GM08714 (cell line): ENCODE measurements around the gene NHLRC2.

Experiments
- H3K4me3 ChIP-seq: fragments of 200-500 bp; sonication (Bioruptor generic); 2 replicates; pipeline ENCODE4 v1.5.1; 2014; ENCODE audit warnings: mild to moderate bottlenecking, low read length, inconsistent platforms
- ZNF274 ChIP-seq: IDR thresholded peaks from 2 replicates; pipeline ENCODE4 v1.6.1; 2012; ENCODE audit warnings: mild to moderate bottlenecking, low read depth, low read length

The NHLRC2 gene

GRCh38 chr10:113912582-113912981 is 58.1 kb downstream of the NHLRC2 start:
- no peak for TF ChIP-seq ZNF274
- H3K4me3 ChIP-seq: no peak overlapping the region

GRCh38 chr10:113914956-113915355 is 60.5 kb downstream of the NHLRC2 start:
- no peak for TF ChIP-seq ZNF274
- H3K4me3 ChIP-seq: no peak overlapping the region

DNA sequence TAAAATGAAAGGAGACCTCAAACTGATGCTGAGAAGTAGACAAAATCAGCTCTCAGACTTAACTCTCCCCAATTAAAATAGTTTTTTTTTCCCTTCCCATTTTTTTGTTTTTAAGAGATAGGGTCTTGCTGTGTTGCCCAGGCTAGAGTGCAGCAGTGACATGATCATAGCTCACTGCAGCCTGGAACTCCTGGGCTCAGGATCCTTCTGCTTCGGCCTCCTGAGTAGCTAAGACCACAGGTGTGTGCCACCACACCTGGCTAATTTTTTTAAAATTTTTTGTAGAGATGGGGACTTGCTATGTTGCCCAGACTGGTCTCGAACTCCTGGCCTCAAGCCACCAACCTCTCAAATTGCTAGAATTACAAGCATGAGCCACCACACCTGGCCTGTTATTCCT is 61.1 kb downstream of the NHLRC2 start:
- no peak for TF ChIP-seq ZNF274

DNA sequence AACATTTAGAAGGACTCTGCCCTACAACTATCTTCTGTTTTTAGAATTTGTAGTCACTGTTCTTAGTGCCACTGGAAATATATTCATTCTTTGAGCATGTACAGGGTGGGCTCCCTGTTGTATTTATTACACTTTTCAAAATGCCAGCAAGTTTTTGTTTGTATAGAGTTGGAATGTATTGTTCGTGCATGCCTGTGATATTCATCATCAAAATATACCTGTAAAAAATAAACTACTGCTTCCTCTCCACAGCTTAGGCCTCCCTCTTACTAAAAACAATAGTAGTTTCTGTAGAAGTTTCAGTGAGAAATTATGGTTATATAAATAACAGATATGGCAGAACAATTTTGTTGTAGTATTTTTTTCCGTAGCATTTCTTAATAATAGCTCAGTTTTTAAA is 61.6 kb downstream of the NHLRC2 start:
- TF ChIP-seq ZNF274: no peak
- H3K4me3 ChIP-seq: no peak overlapping the region

More for the DNA sequence above, 61.1 kb downstream of the NHLRC2 start:
- no peak overlapping the region for H3K4me3 ChIP-seq

DNA sequence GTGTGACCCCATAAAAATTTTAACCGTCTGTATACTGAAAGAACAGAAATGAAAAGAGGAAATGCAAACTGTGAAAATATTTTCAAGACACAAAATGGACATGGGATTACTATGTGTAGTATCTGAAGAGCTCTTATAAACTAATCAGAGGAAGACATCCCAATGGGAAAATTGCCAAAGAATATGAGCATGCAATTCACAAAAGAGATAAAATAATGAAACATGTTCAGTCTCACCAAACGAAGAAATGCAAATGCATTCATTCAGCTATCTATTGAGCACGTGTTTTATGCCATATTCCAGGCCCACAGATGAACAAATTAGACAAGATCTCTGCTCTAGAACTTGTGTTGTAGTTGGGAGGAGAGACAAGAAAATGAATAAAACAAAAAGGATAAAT is 63.2 kb downstream of the NHLRC2 start:
- H3K4me3 ChIP-seq: no peak overlapping the region
- TF ChIP-seq ZNF274: no peak

GRCh38 chr10:113920114-113920513 is 65.7 kb downstream of the NHLRC2 start:
- H3K4me3 ChIP-seq: no peak overlapping the region
- no peak for TF ChIP-seq ZNF274

GRCh38 chr10:113920875-113921274 is 66.4 kb downstream of the NHLRC2 start:
- no peak overlapping the region for H3K4me3 ChIP-seq
- TF ChIP-seq ZNF274: no peak

DNA sequence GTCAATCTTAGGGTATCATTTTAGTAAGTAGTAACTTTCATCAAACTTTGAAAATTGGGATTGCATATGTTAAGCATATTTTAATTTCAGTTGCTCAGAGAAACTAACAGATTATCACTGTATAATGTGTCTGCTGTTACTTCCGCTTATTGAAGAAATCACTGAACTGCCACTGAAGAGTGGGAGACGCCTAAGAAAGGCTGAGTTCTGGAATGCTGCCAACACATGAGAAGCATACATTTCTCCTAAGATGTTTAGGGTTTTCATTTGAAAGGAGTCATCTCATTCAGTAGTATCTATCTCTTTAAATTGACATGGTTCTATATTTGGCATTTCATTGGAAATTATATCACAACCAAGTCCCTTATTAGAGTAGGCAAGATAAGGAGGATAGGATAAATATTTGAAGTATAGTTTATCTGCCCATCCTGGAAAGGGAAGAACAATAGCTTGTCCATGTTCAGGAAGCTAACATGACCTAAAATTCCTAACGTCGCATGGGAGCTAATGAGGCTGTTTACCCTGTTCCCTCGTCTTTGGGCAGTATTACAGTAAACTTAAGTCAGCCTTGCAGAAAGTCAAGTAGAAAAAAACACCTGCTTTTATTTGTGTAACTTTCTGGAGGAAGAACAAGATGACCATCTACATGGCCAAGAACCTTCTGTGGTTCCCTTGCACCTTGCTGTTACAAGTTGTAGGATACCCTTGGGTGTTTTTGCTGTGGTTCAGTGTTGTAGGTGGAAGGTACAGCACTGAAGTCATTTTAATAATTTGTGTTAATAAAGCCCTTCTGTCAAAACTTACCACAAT is 67.3 kb downstream of the NHLRC2 start:
- no peak overlapping the region for H3K4me3 ChIP-seq
- TF ChIP-seq ZNF274: no peak

GRCh38 chr10:113922787-113923570 is 68.5 kb downstream of the NHLRC2 start:
- no peak overlapping the region for H3K4me3 ChIP-seq
- TF ChIP-seq ZNF274: no peak

- no peak overlapping the region for H3K4me3 ChIP-seq
- no peak for TF ChIP-seq ZNF274
These were observed 69.7 kb downstream of the NHLRC2 start for GRCh38 chr10:113924186-113924585.

DNA sequence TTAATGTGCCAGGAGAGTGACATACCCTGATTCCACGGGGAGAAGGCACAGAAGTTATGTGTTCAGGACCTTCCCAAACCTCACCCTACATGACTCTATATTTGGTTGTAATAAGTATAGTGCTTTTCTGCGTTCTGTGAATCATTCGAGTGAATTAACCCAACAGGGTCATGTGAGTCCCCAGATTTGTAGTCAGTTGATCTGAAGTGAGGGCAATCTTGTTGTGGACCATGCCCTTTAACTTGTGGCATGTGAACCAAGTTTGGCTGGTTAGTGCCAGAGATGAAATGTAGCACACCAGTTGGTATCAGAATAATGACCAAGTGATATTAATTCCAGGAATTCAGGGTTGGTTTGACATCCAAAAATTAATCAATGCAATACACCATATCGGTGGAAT is 70.2 kb downstream of the NHLRC2 start:
- no peak overlapping the region for H3K4me3 ChIP-seq
- no peak for TF ChIP-seq ZNF274

GRCh38 chr10:113927440-113927839 is 73.0 kb downstream of the NHLRC2 start:
- no peak for TF ChIP-seq ZNF274
- no peak overlapping the region for H3K4me3 ChIP-seq

GRCh38 chr10:113928830-113929229 is 74.4 kb downstream of the NHLRC2 start:
- H3K4me3 ChIP-seq: no peak overlapping the region
- TF ChIP-seq ZNF274: no peak

DNA sequence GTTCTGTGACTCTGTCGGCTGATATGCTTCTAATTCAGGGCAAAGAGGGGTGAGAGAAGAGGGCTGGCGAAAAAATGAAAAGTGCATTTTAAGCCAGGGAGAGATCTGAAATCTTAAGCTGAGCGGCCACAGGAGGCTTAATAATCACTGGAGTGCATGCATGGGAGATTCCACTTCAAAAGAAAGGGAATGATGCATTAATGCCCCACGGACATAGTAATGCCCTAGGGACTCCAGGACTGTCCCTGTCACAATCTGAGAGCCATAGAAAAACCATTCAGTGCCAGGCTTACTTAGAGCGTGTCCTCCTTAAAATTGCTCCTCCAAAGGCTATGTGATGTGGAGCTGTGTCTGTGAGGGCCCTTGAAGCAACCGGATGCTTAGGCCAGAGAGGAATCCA is 75.1 kb downstream of the NHLRC2 start:
- TF ChIP-seq ZNF274: no peak
- no peak overlapping the region for H3K4me3 ChIP-seq

DNA sequence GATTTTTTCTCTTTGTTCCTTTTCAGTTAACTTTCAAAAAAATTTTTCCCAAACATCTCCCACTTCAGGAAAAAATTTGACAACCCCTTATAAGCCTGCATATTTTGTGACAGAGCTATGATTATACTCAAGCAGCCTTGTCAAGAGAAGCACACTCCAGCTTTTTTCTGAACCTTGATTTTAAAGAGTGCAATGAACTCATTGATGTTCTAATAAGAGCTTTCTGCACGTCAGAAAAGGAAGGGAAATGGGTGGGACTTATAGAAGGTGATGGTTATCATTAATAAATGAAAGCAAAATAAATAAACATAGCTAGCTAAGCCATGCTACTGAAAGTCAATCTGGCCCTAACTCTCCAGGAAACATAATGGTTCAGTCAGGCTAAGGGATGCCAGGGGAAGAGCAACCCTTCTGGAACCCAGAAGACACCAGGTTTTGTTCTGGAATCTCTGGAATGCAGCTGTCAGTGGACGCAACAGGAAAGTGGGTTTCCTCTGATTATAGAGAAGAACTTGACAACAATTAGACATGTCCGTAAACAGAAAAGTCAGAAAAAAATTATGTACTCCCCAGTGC is 76.1 kb downstream of the NHLRC2 start:
- no peak overlapping the region for H3K4me3 ChIP-seq
- no peak for TF ChIP-seq ZNF274
